Measurements from ENCODE around the gene BCAP31.
"Not testable (repeated sequence)": the region's sequence is repeated elsewhere in the genome, so short reads cannot be mapped to it uniquely, and the experiment has no call there.

Gene BCAP31

DNA sequence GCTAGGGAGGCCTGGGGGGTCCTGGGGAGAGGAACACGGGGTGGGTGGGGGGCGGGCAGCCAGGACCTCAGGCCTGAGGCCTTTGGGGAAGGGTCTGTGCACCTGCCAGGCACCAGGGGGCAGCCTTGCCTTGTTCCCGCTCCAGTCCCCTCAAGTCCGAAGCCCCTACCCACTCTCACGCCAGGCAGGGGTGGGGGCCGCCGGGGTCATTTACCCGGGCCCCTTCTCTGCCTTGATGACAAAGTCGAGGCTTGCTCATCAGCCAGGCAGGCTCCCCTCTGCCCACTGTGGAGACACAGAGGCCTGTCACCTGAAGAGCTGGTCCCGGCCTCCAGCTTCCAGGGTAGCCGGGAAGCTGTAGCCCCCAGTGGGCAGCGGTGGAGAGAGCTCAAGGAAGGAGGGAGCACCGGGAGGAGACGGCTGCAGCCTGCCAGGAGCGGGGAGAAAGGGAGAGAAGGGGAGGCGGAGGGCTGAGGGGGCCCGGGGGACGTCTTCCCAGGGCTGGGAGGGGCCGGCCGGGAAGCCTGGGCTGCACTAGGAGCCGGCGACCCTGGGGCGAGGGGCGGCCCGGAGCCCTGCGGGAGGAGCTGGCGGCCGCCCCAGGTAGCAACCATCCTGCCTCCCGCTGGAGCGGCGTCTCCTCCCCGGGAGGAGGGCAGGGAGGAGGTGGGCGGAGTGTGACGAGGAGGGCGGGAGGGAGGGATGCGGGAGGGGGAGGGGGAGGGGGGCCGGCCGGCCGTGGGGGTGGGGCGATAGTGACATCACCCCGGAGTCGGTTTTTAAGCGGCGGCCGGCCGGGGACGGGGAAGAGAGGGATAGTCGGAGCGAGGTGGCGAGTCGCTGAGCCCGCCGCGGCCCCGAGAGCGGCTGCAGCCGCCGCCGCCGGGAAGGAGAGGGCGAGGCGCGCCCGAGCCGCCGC is 36.8 kb downstream of the BCAP31 start, which contains the start of gene SLC6A8:
SLC6A8 (plus strand) TSS at position 806 of the 919 bp plus-strand sequence. CDS start 649 bp downstream, outside the sequence.
- TF ChIP-seq CTCF (conservative IDR thresholded peaks at IDR 0.05) (peak; percentile 25), ZFX (IDR thresholded peaks at IDR 0.05) (no peak)
- H3K27ac ChIP-seq = peak within 1 kb of the TSS; percentile 78

DNA sequence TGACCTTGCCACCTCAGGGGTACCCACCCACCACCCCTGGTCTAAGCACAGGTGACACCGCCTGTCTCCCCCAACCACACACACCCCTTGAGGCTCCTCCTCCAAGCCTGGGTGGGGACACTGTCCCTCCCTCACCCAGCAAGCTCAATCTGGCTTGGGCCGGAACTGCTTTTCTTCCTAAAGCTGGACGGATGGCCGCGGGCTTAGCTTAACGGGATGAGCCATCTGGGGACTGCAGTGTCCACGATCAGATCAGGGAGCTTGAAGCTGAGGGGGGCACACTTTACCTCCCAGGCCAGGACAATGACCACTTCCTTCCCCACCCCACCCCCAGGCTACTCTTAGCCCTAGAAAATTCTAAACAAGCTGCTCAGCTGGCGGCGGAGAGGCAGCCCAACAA is 37.5 kb downstream of the BCAP31 start:
- TF ChIP-seq ZFX (IDR thresholded peaks at IDR 0.05) = no peak
- no peak for TF ChIP-seq CTCF (conservative IDR thresholded peaks at IDR 0.05)
- no peak overlapping the region for H3K27ac ChIP-seq

GRCh38 chrX:153685751-153686696 is 38.2 kb downstream of the BCAP31 start:
- TF ChIP-seq ZFX (IDR thresholded peaks at IDR 0.05) (no peak), CTCF (conservative IDR thresholded peaks at IDR 0.05) (no peak)
- H3K27ac ChIP-seq = no peak overlapping the region

GRCh38 chrX:153685156-153685536 is 39.0 kb downstream of the BCAP31 start:
- no peak overlapping the region for H3K27ac ChIP-seq
- TF ChIP-seq CTCF (conservative IDR thresholded peaks at IDR 0.05) = no peak
- no peak for TF ChIP-seq ZFX (IDR thresholded peaks at IDR 0.05)

- H3K27ac ChIP-seq = no peak overlapping the region
- TF ChIP-seq ZFX (IDR thresholded peaks at IDR 0.05) (no peak), CTCF (conservative IDR thresholded peaks at IDR 0.05) (no peak)
Measured at GRCh38 chrX:153684467-153685155, 39.6 kb downstream of the BCAP31 start.

GRCh38 chrX:153683486-153683885 is 40.7 kb downstream of the BCAP31 start:
- H3K27ac ChIP-seq = not testable (repeated sequence)

DNA sequence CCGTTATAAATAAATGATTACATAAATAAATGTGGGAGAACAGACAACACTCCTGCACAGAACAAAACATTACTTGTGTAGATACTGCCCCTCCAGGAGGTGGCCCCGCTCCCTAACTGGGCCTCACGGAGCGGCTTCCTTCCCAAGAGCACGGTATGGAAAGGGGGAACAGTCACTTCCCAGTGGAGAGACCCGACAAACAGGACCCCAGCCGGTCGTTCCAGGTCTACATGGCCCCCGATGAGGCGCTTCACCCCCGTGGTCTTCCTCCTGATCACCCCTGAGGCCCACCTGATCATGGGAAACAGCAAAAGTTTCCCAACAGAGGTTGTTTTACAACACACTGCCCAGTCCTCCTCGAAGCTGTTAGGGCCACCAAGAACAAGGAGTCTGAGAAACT is 43.0 kb downstream of the BCAP31 start:
- no peak overlapping the region for H3K27ac ChIP-seq
- TF ChIP-seq ZFX (IDR thresholded peaks at IDR 0.05) (no peak), CTCF (conservative IDR thresholded peaks at IDR 0.05) (no peak)
